ENCODE data around the gene PSIP1.
"Not testable (repeated sequence)": the region's sequence is repeated elsewhere in the genome, so short reads cannot be mapped to it uniquely, and the experiment has no call there.

PSIP1 gene

DNA sequence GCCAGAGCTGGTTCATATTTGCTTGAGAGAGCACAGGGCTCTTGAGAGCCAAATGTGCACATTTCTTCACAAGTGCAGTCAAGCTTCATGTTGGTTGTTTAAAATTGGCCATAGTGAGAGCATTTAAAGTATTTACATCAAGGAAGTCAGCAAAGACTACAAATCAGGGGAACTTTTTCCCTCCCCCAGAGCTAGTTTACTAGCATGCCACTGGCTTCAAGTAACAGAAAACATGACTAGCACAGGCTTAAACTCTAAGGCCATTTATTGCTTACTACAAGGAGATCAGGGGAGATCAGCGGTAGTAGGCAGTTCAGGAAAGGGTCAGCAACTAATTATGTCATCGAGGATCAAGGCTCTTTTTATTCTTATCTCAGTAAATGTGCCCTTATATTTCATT is 31.1 kb upstream of the PSIP1 start:
- DNase-seq (ENCODE audit: extremely low read depth, low read depth), result no peak
- TF ChIP-seq, protein P1, sequence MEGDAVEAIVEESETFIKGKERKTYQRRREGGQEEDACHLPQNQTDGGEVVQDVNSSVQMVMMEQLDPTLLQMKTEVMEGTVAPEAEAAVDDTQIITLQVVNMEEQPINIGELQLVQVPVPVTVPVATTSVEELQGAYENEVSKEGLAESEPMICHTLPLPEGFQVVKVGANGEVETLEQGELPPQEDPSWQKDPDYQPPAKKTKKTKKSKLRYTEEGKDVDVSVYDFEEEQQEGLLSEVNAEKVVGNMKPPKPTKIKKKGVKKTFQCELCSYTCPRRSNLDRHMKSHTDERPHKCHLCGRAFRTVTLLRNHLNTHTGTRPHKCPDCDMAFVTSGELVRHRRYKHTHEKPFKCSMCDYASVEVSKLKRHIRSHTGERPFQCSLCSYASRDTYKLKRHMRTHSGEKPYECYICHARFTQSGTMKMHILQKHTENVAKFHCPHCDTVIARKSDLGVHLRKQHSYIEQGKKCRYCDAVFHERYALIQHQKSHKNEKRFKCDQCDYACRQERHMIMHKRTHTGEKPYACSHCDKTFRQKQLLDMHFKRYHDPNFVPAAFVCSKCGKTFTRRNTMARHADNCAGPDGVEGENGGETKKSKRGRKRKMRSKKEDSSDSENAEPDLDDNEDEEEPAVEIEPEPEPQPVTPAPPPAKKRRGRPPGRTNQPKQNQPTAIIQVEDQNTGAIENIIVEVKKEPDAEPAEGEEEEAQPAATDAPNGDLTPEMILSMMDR (IDR thresholded peaks at IDR 0.05; ENCODE audit: low read depth, low read length), result no peak

- TF ChIP-seq, protein P1 (IDR thresholded peaks at IDR 0.05; ENCODE audit: low read depth, low read length), result no peak
- no peak for DNase-seq (ENCODE audit: extremely low read depth, low read depth)
Observed at GRCh38 chr9:15531380-15531779, 20.6 kb upstream of the PSIP1 start.

GRCh38 chr9:15529566-15530324 is 19.0 kb upstream of the PSIP1 start:
- TF ChIP-seq, protein P1 (IDR thresholded peaks at IDR 0.05; ENCODE audit: low read depth, low read length), result no peak
- DNase-seq (ENCODE audit: extremely low read depth, low read depth), result no peak

DNA sequence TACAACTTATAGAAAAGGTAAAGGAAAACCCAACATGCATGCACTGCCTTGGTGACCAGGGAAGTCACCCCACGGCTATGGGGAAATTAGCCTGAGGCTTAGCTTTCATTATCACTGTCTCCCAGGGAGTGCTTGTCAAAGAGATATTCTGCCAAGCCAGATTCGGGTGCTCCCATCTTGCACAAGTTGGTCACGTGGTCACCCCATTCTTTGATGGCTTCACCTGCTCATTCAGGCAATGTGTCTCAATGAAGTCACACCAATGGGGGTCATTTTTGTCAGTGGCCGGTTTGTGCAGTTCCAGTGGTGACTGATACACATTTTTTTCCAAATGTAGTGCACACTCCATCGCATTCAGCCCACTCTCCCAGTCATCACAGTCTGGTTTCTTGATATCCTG is 16.3 kb upstream of the PSIP1 start:
- DNase-seq (ENCODE audit: extremely low read depth, low read depth), result not testable (repeated sequence)

DNA sequence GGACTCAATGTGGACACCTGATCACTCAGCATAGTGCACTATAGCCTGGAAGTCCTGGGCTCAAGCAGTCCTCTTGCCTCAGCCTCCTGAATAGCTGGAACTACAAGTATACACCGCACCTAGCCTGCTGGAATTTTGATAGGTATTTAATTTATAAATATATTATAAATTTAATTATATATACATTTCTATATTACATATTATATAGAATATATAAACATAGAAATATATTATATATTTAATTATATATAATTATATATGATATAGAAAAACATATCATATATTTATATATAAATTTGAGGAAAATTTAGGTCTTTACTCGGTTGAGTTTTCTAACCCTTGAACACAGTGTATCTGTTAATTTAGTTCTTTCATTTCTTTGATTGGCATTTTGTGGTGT is 15.2 kb upstream of the PSIP1 start:
- TF ChIP-seq, protein P1 (IDR thresholded peaks at IDR 0.05; ENCODE audit: low read depth, low read length), result no peak
- no peak for DNase-seq (ENCODE audit: extremely low read depth, low read depth)

DNA sequence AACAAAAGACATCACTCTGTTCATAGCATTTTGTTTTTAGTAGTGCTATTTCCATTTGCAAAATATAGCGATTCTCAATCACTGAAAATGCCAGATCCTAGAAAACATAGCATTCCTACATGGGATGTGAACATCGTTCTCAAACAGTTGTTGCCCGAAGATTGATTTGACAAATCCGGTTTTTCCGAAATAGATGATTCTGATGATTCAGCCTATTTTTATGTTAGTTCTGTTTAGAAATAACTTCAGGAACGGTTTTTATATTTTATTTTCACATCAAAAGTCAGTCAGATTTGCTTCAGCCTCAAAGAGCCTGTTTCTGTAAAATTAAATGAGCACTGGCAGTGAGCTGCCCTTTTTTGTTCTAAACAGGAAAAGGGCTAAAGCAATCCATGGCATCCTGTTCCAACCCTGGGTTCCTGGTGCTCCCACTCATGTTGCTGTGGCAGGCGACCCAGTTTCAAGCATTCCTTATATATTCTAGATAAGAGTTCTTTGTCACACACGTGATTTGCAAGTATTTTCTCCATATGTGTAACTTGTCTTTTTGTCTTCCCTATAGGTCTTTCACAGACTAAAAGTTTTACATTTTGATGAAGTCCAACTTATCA is 14.2 kb upstream of the PSIP1 start:
- TF ChIP-seq, protein P1 (IDR thresholded peaks at IDR 0.05; ENCODE audit: low read depth, low read length), result no peak
- DNase-seq (ENCODE audit: extremely low read depth, low read depth), result no peak

DNA sequence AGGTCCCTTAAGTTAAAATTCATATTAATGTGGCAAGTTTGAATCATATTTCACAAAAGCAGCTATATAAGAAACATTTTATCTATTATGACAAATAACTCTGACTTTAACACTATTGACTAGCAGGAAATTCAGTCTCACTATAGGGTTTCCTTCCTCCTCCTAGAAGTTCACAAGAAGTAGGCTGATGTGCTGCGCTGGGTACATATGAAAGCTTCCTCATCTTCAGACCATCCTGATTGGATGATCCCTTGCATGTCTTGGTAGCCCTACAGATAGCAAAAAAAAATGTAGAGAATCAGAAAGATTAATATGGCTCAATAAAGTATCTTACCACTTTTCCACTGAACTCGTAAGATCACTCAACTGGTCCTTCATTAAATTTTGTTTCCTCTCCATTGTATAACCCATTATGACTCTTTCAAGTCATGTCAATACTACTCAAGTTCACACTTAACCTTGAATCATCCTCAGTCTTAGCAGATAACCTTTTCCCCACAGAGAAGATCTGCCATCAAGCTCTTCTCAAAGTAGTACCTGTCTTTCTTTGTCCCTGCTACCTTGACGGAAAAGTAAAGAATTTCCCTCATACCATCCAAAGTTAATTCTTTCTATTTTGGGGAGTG is 11.5 kb upstream of the PSIP1 start:
- TF ChIP-seq, protein P1 (IDR thresholded peaks at IDR 0.05; ENCODE audit: low read depth, low read length), result no peak
- DNase-seq (ENCODE audit: extremely low read depth, low read depth), result no peak

All from AG09319 (cell line).